Fibroblast of mammary gland (primary cell): ENCODE results near the gene ROGDI.
A peak's percentile ranks its signal among the peaks of the same experiment; 100 is the strongest.

Source experiments
- DNase-seq: peaks from one replicate; pipeline ENCODE4 v3.0.0-alpha.2; 2010; ENCODE audit warnings: low read depth
- H3K4me3 ChIP-seq: 2 replicates; pipeline ENCODE4 v1.5.1; 2011; ENCODE audit warnings: low read depth, mild to moderate bottlenecking, low read length, moderate library complexity; ENCODE audit not compliant: control insufficient read depth
- CTCF ChIP-seq: conservative IDR thresholded peaks from 2 replicates; pipeline ENCODE4 v1.5.1; 2011; ENCODE audit warnings: low read depth, low read length, inconsistent platforms; ENCODE audit not compliant: control insufficient read depth, insufficient read depth

Gene ROGDI

GRCh38 chr16:4840984-4841383 is 38.6 kb upstream of the ROGDI start:
- DNase-seq, result no peak
- no peak overlapping the region for H3K4me3 ChIP-seq
- TF ChIP-seq CTCF, result no peak

GRCh38 chr16:4839942-4840341 is 37.5 kb upstream of the ROGDI start:
- peak; percentile 20 for DNase-seq
- H3K4me3 ChIP-seq, result no peak overlapping the region
- no peak for TF ChIP-seq CTCF

GRCh38 chr16:4837733-4838501 is 35.5 kb upstream of the ROGDI start:
- H3K4me3 ChIP-seq, result no peak overlapping the region
- TF ChIP-seq CTCF, result no peak
- DNase-seq, result no peak

GRCh38 chr16:4836727-4837126 is 34.3 kb upstream of the ROGDI start:
- no peak for TF ChIP-seq CTCF
- no peak overlapping the region for H3K4me3 ChIP-seq
- DNase-seq, result no peak

GRCh38 chr16:4833584-4833983 is 31.2 kb upstream of the ROGDI start:
- DNase-seq, result no peak
- TF ChIP-seq CTCF, result no peak
- H3K4me3 ChIP-seq, result no peak overlapping the region

- no peak for TF ChIP-seq CTCF
- DNase-seq, result no peak
- H3K4me3 ChIP-seq, result no peak overlapping the region
Observed at GRCh38 chr16:4832698-4833343, 30.4 kb upstream of the ROGDI start.
